ENCODE results near the gene KRT1. TPM values are rescaled to one million over a fixed set of nuclear protein-coding genes. Genes with fewer than 3 reads are reported as not detected.

Gene KRT1
- total and polyA plus RNA-seq, 7 experiments from 2014 or later, result 0.27 to 9.4 (median 5.2) TPM; not detected in 2

GRCh38 chr12:52628111-52628507 is 52.1 kb downstream of the KRT1 start:
- no peaks in the 10 kb centered on the region for H3K27me3 ChIP-seq (ENCODE audit: control insufficient read depth in 2 of 2, insufficient read depth in 2 of 2, low read length in 2 of 2)
- no peak overlapping the region for H3K4me3 ChIP-seq (ENCODE audit: low read length)
- DNase-seq (no peak), ATAC-seq (no peak)
- H3K4me1 Mint-ChIP-seq, result peaks cover 41 to 97% (median 78%) of the 10 kb centered on the region in 7 donors
- peak overlapping the region in 8 of 9 donors; percentile 21 to 95 (median 84) for H3K27ac Mint-ChIP-seq
- peaks cover 5 to 59% of the 10 kb centered on the region in 2 donors for H3K4me1 ChIP-seq (ENCODE audit: control insufficient read depth in 2 of 2, insufficient read depth in 2 of 2, low read length in 2 of 2)
- peaks cover 0 to 2% (median 0%) of the 10 kb centered on the region in 11 donors for H3K9me3 Mint-ChIP-seq
- H3K36me3 Mint-ChIP-seq, result peaks cover 0 to 12% (median 2%) of the 10 kb centered on the region in 5 donors
- no peak overlapping the region for H3K27ac ChIP-seq (ENCODE audit: low read depth, low read length)
- H3K4me3 Mint-ChIP-seq, result peak overlapping the region in 8 of 10 donors; percentile 40 to 95 (median 85)
- H3K9me3 ChIP-seq (ENCODE audit: control insufficient read depth in 2 of 3, low read length in 3 of 3), result no peaks in the 10 kb centered on the region
- ChIA-PET POLR2A (interaction anchor here (12.4 kb wide), 1 partner anchor 14 kb away, joined by 227 read pairs; the partner anchor contains the start of gene KRT73), CTCF (no interaction called here)
- intact Hi-C loops (cut with micrococcal nuclease), result no loop called here
- no peaks in the 10 kb centered on the region for H3K36me3 ChIP-seq (ENCODE audit: control insufficient read depth in 2 of 3, insufficient read depth in 3 of 3, low read length in 3 of 3)
- H3K27me3 Mint-ChIP-seq, result peaks cover 0 to 18% (median 0%) of the 10 kb centered on the region in 5 donors

DNA sequence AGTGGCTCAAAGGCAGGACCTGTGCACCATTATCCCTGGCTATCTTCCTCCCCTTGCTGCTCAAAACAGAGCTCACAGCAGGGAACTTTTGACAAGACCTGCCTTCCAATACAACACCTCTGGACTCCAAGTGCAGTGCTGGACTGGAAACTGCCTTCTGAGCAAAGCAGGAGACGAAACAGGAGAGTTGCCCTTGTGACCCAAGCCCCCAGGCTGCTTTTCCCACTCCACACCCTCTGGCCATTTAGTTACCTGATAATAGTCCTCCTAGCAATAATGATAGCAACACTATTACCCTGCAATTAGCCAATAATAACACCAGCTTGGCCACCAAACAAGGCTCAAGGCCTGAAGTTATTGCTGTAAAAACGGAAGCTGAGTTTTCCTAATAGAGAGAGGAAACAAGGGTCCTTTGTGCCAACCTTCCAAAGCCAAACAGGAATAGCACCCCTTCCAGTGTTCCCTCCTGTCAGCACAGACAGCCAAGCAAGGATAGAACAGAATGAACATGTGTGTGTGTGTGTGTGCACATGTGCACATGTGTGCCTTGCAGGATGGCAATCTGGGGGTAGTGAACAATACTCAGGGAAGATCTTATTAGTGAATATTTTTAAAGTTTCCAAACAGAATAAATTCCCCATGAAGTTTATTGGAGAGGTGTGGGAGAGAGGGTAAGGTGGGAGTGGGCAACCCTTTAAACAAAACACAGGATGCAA is 52.7 kb downstream of the KRT1 start:
- peaks cover 40 to 97% (median 77%) of the 10 kb centered on the region in 7 donors for H3K4me1 Mint-ChIP-seq
- peaks cover 0 to 22% (median 0%) of the 10 kb centered on the region in 5 donors for H3K27me3 Mint-ChIP-seq
- peaks cover 0 to 7% (median 0%) of the 10 kb centered on the region in 11 donors for H3K9me3 Mint-ChIP-seq
- peak in 1 of 9 donors; percentile 8 for DNase-seq
- peak overlapping the region; percentile 42 for H3K27ac ChIP-seq (ENCODE audit: low read depth, low read length)
- H3K27me3 ChIP-seq (ENCODE audit: control insufficient read depth in 2 of 2, insufficient read depth in 2 of 2, low read length in 2 of 2), result no peaks in the 10 kb centered on the region
- H3K4me3 Mint-ChIP-seq, result peak overlapping the region in 7 of 10 donors; percentile 0 to 95 (median 87)
- H3K4me1 ChIP-seq (ENCODE audit: control insufficient read depth in 2 of 2, insufficient read depth in 2 of 2, low read length in 2 of 2), result peaks cover 5 to 53% of the 10 kb centered on the region in 2 donors
- H3K36me3 Mint-ChIP-seq, result peaks cover 2 to 12% (median 4%) of the 10 kb centered on the region in 5 donors
- CTCF ChIA-PET, result no interaction called here
- intact Hi-C loops (cut with micrococcal nuclease), result no loop called here
- H3K9me3 ChIP-seq (ENCODE audit: control insufficient read depth in 2 of 3, low read length in 3 of 3), result no peaks in the 10 kb centered on the region
- H3K36me3 ChIP-seq (ENCODE audit: control insufficient read depth in 2 of 3, insufficient read depth in 3 of 3, low read length in 3 of 3), result no peaks in the 10 kb centered on the region
- ATAC-seq, result no peak
- POLR2A ChIA-PET, result interaction anchor here (1.4 to 12.4 kb wide), 4 partner anchors 9 to 17 kb away, joined by 4 to 227 read pairs (median 6); partner anchors contain the start of gene KRT73
- H3K4me3 ChIP-seq (ENCODE audit: low read length), result no peak overlapping the region
- peak overlapping the region in 8 of 9 donors; percentile 13 to 95 (median 62) for H3K27ac Mint-ChIP-seq

Other genes starting within 250 kb of the KRT1 start
- not detected for gene KRT75, start 246.0 kb downstream of the KRT1 start, total RNA-seq
- gene KRT75, start 246.0 kb downstream of the KRT1 start, polyA plus RNA-seq, result not detected
- not detected for gene KRT6B, start 228.3 kb downstream of the KRT1 start, total RNA-seq
- gene KRT6B, start 228.3 kb downstream of the KRT1 start, polyA plus RNA-seq, result not detected
- gene KRT6C, start 206.6 kb downstream of the KRT1 start, total RNA-seq, result not detected
- not detected for gene KRT6C, start 206.6 kb downstream of the KRT1 start, polyA plus RNA-seq
- gene KRT6A, start 187.2 kb downstream of the KRT1 start, total RNA-seq, result not detected
- gene KRT6A, start 187.2 kb downstream of the KRT1 start, polyA plus RNA-seq, result not detected
- gene KRT5, start 160.0 kb downstream of the KRT1 start, total RNA-seq, result under 1 TPM in 1 of 5 experiments, not detected in 4; 0.24 TPM
- not detected for gene KRT5, start 160.0 kb downstream of the KRT1 start, polyA plus RNA-seq
- not detected for gene KRT71, start 127.3 kb downstream of the KRT1 start, total RNA-seq
- not detected for gene KRT71, start 127.3 kb downstream of the KRT1 start, polyA plus RNA-seq
- gene KRT74, start 106.6 kb downstream of the KRT1 start, total RNA-seq, result 1 to 10 TPM in 2 of 5 experiments, under 1 TPM in 2, not detected in 1; 0.12 to 1.2 (median 0.90) TPM
- not detected for gene KRT74, start 106.6 kb downstream of the KRT1 start, polyA plus RNA-seq
- gene KRT72, start 78.9 kb downstream of the KRT1 start, total RNA-seq, result 100 to 1,000 TPM in 3 of 5 experiments, 10 to 100 TPM in 1, 1 to 10 TPM in 1; 2.1 to 149 (median 104) TPM
- gene KRT72, start 78.9 kb downstream of the KRT1 start, polyA plus RNA-seq, result under 1 TPM in 1 of 2 donors, not detected in 1; 0.71 TPM
- gene KRT73, start 61.8 kb downstream of the KRT1 start, total RNA-seq, result 10 to 100 TPM in 4 of 5 experiments, 1 to 10 TPM in 1; 1.0 to 96.4 (median 65.6) TPM
- gene KRT73, start 61.8 kb downstream of the KRT1 start, polyA plus RNA-seq, result 10 to 100 TPM in 1 of 2 donors, 1 to 10 TPM in 1; 6.2 to 11.1 TPM
- gene KRT2, start 28.2 kb downstream of the KRT1 start, total RNA-seq, result 1 to 10 TPM in 3 of 5 experiments, under 1 TPM in 1, not detected in 1; 0.29 to 2.3 (median 2.0) TPM
- gene KRT2, start 28.2 kb downstream of the KRT1 start, polyA plus RNA-seq, result 1 to 10 TPM; 2.4 to 4.7 TPM
- under 1 TPM in 2 of 5 experiments, not detected in 3; 0.11 to 0.13 TPM for gene KRT77, start 23.1 kb upstream of the KRT1 start, total RNA-seq
- gene KRT77, start 23.1 kb upstream of the KRT1 start, polyA plus RNA-seq, result under 1 TPM; 0.08 to 0.10 TPM
- gene KRT76, start 96.9 kb upstream of the KRT1 start, total RNA-seq, result not detected
- gene KRT76, start 96.9 kb upstream of the KRT1 start, polyA plus RNA-seq, result not detected
- gene KRT3, start 115.7 kb upstream of the KRT1 start, total RNA-seq, result not detected
- gene KRT3, start 115.7 kb upstream of the KRT1 start, polyA plus RNA-seq, result not detected
- gene KRT4, start 133.7 kb upstream of the KRT1 start, total RNA-seq, result not detected
- not detected for gene KRT4, start 133.7 kb upstream of the KRT1 start, polyA plus RNA-seq
- gene KRT79, start 153.9 kb upstream of the KRT1 start, total RNA-seq, result not detected
- gene KRT79, start 153.9 kb upstream of the KRT1 start, polyA plus RNA-seq, result not detected
- not detected for gene KRT78, start 168.6 kb upstream of the KRT1 start, total RNA-seq
- gene KRT78, start 168.6 kb upstream of the KRT1 start, polyA plus RNA-seq, result not detected
- gene KRT8, start 224.7 kb upstream of the KRT1 start, total RNA-seq, result under 1 TPM in 4 of 5 experiments, not detected in 1; 0.15 to 0.62 (median 0.59) TPM
- gene KRT8, start 224.7 kb upstream of the KRT1 start, polyA plus RNA-seq, result under 1 TPM in 1 of 2 donors, not detected in 1; 0.09 TPM